OCI-LY7 (cell line): Measurements from ENCODE around the gene LAMA1. TPM values are rescaled to one million over a fixed set of nuclear protein-coding genes. Genes with fewer than 3 reads are reported as not detected.

Experiments used
- BruUV-seq: library from RNA; stranded (reverse); fragments of 400-500 nt; replicated peaks from 2 replicates; lab custom pipeline; 2021; lab: Mats Ljungman, UMichigan
- CTCF ChIA-PET: fragments of 300-600 bp; sonication (Branson Sonifier 250); formaldehyde crosslinking; loops from one replicate; lab custom pipeline; 2022; ENCODE audit warnings: antibody characterized with exemption; ENCODE audit not compliant: unreplicated experiment; lab: Charles Lee
- POLR2A ChIA-PET: fragments of 300-600 bp; sonication (Branson Sonifier 250); formaldehyde crosslinking; loops from one replicate; lab custom pipeline; 2022; ENCODE audit warnings: antibody characterized with exemption; lab: Charles Lee
- DNase-seq: peaks from one replicate; pipeline ENCODE4 v3.0.0-alpha.2; 2015; ENCODE audit warnings: low spot score
- H2AFZ ChIP-seq: fragments of 200-600 bp; sonication (generic), shearing (Covaris generic); 2 replicates; pipeline ENCODE4 v1.6.1; 2014; ENCODE audit warnings: mild to moderate bottlenecking, antibody characterized with exemption, low read length, moderate library complexity
- H3K27ac ChIP-seq: fragments of 200-600 bp; sonication (generic); 2 replicates; pipeline ENCODE4 v1.5.1; 2014; ENCODE audit warnings: mixed run types, low read depth, mild to moderate bottlenecking, moderate library complexity, low read length, inconsistent platforms; ENCODE audit not compliant: poor library complexity, severe bottlenecking
- H3K36me3 ChIP-seq: fragments of 200-600 bp; sonication (generic); 2 replicates; pipeline ENCODE4 v1.6.1; 2014; ENCODE audit warnings: mild to moderate bottlenecking, antibody characterized with exemption, low read length, moderate library complexity, mixed read lengths; ENCODE audit not compliant: insufficient read depth
- H3K4me1 ChIP-seq: fragments of 200-600 bp; sonication (generic); 2 replicates; pipeline ENCODE4 v1.5.1; 2014; ENCODE audit warnings: mild to moderate bottlenecking, low read length; ENCODE audit not compliant: insufficient read depth, poor library complexity, severe bottlenecking
- H3K4me2 ChIP-seq: fragments of 200-600 bp; sonication (generic); 2 replicates; pipeline ENCODE4 v1.6.1; 2014; ENCODE audit warnings: mild to moderate bottlenecking, low read length
- H3K4me3 ChIP-seq: fragments of 200-600 bp; sonication (generic); 2 replicates; pipeline ENCODE4 v1.5.1; 2014; ENCODE audit warnings: mild to moderate bottlenecking, low read depth, low read length; ENCODE audit not compliant: poor library complexity, severe bottlenecking
- H3K79me2 ChIP-seq: fragments of 200-600 bp; sonication (generic); 2 replicates; pipeline ENCODE4 v1.6.1; 2016; ENCODE audit warnings: low read depth, mild to moderate bottlenecking, low read length, moderate library complexity, mixed read lengths; ENCODE audit not compliant: insufficient read depth
- H3K9me2 ChIP-seq: fragments of 200-600 bp; sonication (generic); 2 replicates; pipeline ENCODE4 v1.6.1; 2016; ENCODE audit warnings: mild to moderate bottlenecking, low read length, mixed read lengths; ENCODE audit not compliant: insufficient read depth
- H3K9me3 ChIP-seq: fragments of 200-600 bp; sonication (generic); 2 replicates; pipeline ENCODE4 v1.6.1; 2014; ENCODE audit warnings: mild to moderate bottlenecking, mixed run types, low read length, mixed read lengths
- H4K20me1 ChIP-seq: fragments of 200-600 bp; sonication (generic); 2 replicates; pipeline ENCODE4 v1.6.1; 2014; ENCODE audit warnings: mild to moderate bottlenecking, antibody characterized with exemption, low read length, moderate library complexity, mixed read lengths; ENCODE audit not compliant: insufficient read depth
- EZH2phosphoT487 ChIP-seq: fragments of 200-600 bp; sonication (generic); IDR thresholded peaks from 2 replicates; pipeline ENCODE4 v1.6.1; 2018; ENCODE audit warnings: low read depth, borderline replicate concordance, mild to moderate bottlenecking, mixed run types, antibody characterized with exemption, low read length, moderate library complexity, mixed read lengths
- intact Hi-C: fragments of 100-400 bp; cut with micrococcal nuclease; formaldehyde crosslinking; loops from one replicate; pipeline ENCODE4 v1.10.0; 2022; ENCODE audit not compliant: unreplicated experiment
- total RNA-seq, 2 experiments: library from RNA; depleted of rRNA in 1 of 2; stranded (reverse); fragments of >200 nt in 1 of 2; shearing (Covaris generic) in 1 of 2; gene quantifications; 2 replicates each; pipeline ENCODE4 v1.2.3, GENCODE V29; 2014 to 2022
- TF ChIP-seq, protein P1 (sequence below): fragments of 200-600 bp; sonication (generic); conservative IDR thresholded peaks from 2 replicates; pipeline ENCODE4 v1.5.1; 2014; ENCODE audit warnings: mild to moderate bottlenecking, antibody characterized with exemption, low read length, moderate library complexity, mixed read lengths

LAMA1 gene
- total RNA-seq, 2 experiments from 2014 or later, result not detected

DNA sequence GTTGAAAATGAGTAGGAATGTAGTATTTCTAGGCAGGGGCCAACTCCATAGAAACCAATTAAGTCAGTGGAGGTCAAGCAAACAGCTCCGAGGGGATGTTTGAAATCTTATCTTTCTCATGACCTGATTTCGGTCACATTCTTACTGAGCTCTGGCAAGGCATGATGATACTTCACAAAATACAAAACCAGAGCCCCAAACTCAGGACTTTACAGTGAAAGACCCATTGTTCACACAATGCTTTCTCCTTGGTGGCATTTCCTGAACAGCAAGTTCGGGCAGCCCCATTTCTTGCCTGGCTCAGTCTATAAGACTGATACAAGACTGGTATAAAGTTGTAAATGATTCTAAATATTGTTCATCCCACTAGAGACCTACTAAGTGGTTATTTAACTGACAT is 53.3 kb downstream of the LAMA1 start:
- no peaks in the 10 kb centered on the region for H3K79me2 ChIP-seq
- no peak overlapping the region for H3K4me2 ChIP-seq
- no peaks in the 10 kb centered on the region for H3K9me3 ChIP-seq
- intact Hi-C loops, result no loop called here
- H3K36me3 ChIP-seq, result no peaks in the 10 kb centered on the region
- CTCF ChIA-PET, result no interaction called here
- H4K20me1 ChIP-seq, result no peaks in the 10 kb centered on the region
- no peak overlapping the region for H3K27ac ChIP-seq
- TF ChIP-seq EZH2phosphoT487, result no peak
- TF ChIP-seq, protein P1, sequence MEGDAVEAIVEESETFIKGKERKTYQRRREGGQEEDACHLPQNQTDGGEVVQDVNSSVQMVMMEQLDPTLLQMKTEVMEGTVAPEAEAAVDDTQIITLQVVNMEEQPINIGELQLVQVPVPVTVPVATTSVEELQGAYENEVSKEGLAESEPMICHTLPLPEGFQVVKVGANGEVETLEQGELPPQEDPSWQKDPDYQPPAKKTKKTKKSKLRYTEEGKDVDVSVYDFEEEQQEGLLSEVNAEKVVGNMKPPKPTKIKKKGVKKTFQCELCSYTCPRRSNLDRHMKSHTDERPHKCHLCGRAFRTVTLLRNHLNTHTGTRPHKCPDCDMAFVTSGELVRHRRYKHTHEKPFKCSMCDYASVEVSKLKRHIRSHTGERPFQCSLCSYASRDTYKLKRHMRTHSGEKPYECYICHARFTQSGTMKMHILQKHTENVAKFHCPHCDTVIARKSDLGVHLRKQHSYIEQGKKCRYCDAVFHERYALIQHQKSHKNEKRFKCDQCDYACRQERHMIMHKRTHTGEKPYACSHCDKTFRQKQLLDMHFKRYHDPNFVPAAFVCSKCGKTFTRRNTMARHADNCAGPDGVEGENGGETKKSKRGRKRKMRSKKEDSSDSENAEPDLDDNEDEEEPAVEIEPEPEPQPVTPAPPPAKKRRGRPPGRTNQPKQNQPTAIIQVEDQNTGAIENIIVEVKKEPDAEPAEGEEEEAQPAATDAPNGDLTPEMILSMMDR, result no peak
- no TSS peak for BruUV-seq
- POLR2A ChIA-PET, result interaction anchor here (0.6 kb wide), 1 partner anchor 13 kb away, joined by 3 read pairs; no protein-coding TSS in a partner anchor
- DNase-seq, result no peak
- no peak overlapping the region for H3K4me3 ChIP-seq
- no peaks in the 10 kb centered on the region for H3K9me2 ChIP-seq
- no peaks in the 10 kb centered on the region for H3K4me1 ChIP-seq
- H2AFZ ChIP-seq, result no peak overlapping the region

DNA sequence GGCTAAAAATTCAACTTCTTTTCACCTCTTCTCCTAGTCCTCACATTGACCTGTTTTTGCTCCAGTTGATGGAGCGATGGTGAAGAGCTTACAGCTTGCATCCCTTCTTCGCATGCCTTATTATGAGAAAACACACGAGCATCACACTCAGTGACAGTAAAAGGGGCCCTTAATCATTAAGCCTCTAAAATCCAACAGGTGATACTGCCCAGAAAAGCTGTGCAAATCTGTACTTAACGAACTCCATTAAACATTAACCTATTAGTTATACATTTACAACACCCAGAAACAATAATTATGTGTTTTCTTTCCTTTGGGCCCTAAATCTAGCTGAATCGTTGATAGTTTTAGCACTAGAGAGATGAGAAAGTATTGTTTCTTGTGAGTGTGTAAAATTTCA is 54.8 kb downstream of the LAMA1 start:
- H3K79me2 ChIP-seq, result no peaks in the 10 kb centered on the region
- TF ChIP-seq, protein P1, result no peak
- TF ChIP-seq EZH2phosphoT487, result no peak
- no peak overlapping the region for H3K27ac ChIP-seq
- ChIA-PET POLR2A (interaction anchor here (0.6 kb wide), 1 partner anchor 1292 kb away, joined by 3 read pairs; no protein-coding TSS in a partner anchor), CTCF (no interaction called here)
- no peaks in the 10 kb centered on the region for H3K9me3 ChIP-seq
- no peaks in the 10 kb centered on the region for H4K20me1 ChIP-seq
- no peak overlapping the region for H3K4me2 ChIP-seq
- BruUV-seq, result no TSS peak
- no peak for DNase-seq
- intact Hi-C loops, result no loop called here
- no peak overlapping the region for H3K4me3 ChIP-seq
- H2AFZ ChIP-seq, result no peak overlapping the region
- no peaks in the 10 kb centered on the region for H3K4me1 ChIP-seq
- no peaks in the 10 kb centered on the region for H3K36me3 ChIP-seq
- no peaks in the 10 kb centered on the region for H3K9me2 ChIP-seq

DNA sequence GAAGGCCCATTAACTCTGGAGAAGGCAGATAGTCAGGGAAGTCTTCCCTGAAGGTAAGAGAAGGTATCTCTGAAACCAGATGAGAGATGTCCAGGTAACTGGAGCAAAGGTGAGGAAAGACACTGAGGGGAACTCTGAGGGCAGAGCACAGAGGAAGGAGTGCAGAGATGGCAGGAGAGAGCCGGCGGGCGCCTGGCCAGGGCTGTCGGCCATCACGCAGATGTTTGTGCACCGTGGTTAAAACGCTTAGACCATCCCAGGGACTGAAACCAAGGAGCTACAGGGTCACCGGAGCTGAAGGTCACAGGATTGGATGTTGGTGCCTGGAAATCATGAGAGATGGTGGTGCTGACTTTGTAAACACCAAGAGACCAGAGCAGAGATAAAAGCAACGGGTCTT is 55.4 kb downstream of the LAMA1 start:
- Histone ChIP-seq H3K9me2 (no peaks in the 10 kb centered on the region), H3K79me2 (no peaks in the 10 kb centered on the region), H3K4me3 (no peak overlapping the region), H3K4me2 (no peak overlapping the region), H3K9me3 (no peaks in the 10 kb centered on the region), H3K4me1 (no peaks in the 10 kb centered on the region), H3K27ac (no peak overlapping the region), H2AFZ (no peak overlapping the region), H3K36me3 (no peaks in the 10 kb centered on the region), H4K20me1 (no peaks in the 10 kb centered on the region)
- intact Hi-C loops, result no loop called here
- CTCF ChIA-PET, result no interaction called here
- TF ChIP-seq, protein P1, result no peak
- TF ChIP-seq EZH2phosphoT487, result no peak
- no peak for DNase-seq
- BruUV-seq, result no TSS peak
- POLR2A ChIA-PET, result interaction anchor here (0.6 kb wide), 1 partner anchor 1292 kb away, joined by 3 read pairs; no protein-coding TSS in a partner anchor
